Neutrophil (primary cell): ENCODE data around the gene SQSTM1.

ENCODE experiments used
- H3K27ac ChIP-seq: fragments of 200-600 bp; sonication (generic); 2 replicates; pipeline ENCODE4 v1.5.1; 2016; ENCODE audit warnings: mild to moderate bottlenecking, moderate library complexity
- H3K27me3 ChIP-seq: fragments of 200-600 bp; sonication (generic); 2 replicates; pipeline ENCODE4 v1.6.0; 2016; ENCODE audit warnings: mild to moderate bottlenecking
- H3K36me3 ChIP-seq: fragments of 200-600 bp; sonication (generic); 2 replicates; pipeline ENCODE4 v1.5.1; 2017
- H3K4me1 ChIP-seq, 2 experiments: fragments of 200-600 bp in 1 of 2; sonication (generic) in 1 of 2; 1 replicate in 1 of 2; 2 replicates in 1 of 2; pipeline versions ENCODE4 v1.5.1 to v1.6.1; 2013 to 2016; ENCODE audit warnings: low read depth in 1 of 2, low read length in 1 of 2, mild to moderate bottlenecking in 1 of 2, moderate library complexity in 1 of 2; ENCODE audit not compliant: control insufficient read depth in 1 of 2, insufficient read depth in 1 of 2
- H3K4me3 ChIP-seq, 2 experiments: fragments of 200-600 bp in 1 of 2; sonication (generic) in 1 of 2; 1 replicate in 1 of 2; 2 replicates in 1 of 2; pipeline ENCODE4 v1.5.1; 2013 to 2016; ENCODE audit warnings: low read depth in 1 of 2, low read length in 1 of 2, mild to moderate bottlenecking in 1 of 2, moderate library complexity in 1 of 2
- H3K9me3 ChIP-seq: fragments of 200-600 bp; sonication (generic); 2 replicates; pipeline ENCODE4 v1.5.1; 2016
- TF ChIP-seq, protein P1 (sequence below): fragments of 200-600 bp; sonication (generic); IDR thresholded peaks from 2 replicates; pipeline ENCODE4 v1.5.1; 2016; ENCODE audit warnings: antibody characterized with exemption

The SQSTM1 gene

DNA sequence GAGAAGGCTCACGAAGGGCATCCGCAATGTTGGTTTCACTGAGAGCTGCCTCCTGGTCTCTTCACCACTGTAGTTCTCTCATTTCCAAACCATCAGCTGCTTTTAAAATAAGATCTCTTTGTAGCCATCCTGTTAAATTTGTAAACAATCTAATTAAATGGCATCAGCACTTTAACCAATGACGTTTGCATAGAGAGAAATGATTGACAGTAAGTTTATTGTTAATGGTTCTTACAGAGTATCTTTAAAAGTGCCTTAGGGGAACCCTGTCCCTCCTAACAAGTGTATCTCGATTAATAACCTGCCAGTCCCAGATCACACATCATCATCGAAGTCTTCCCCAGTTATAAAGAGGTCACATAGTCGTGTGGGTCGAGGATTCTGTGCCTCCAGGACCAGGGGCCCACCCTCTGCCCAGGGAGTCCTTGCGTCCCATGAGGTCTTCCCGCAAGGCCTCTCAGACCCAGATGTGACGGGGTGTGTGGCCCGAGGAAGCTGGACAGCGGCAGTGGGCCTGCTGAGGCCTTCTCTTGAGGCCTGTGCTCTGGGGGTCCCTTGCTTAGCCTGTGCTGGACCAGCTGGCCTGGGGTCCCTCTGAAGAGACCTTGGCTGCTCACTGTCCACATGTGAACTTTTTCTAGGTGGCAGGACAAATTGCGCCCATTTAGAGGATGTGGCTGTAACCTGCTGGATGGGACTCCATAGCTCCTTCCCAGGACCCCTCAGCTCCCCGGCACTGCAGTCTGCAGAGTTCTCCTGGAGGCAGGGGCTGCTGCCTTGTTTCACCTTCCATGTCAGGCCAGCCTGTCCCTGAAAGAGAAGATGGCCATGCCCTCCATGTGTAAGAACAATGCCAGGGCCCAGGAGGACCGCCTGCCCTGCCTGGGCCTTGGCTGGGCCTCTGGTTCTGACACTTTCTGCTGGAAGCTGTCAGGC, 16.6 kb downstream of the SQSTM1 start:
- Histone ChIP-seq H3K9me3 (no peaks in the 10 kb centered on the region), H3K4me3 (no peak overlapping the region), H3K4me1 (no peaks in the 10 kb centered on the region), H3K27ac (peak overlapping the region; percentile 54), H3K36me3 (peaks cover 71% of the 10 kb centered on the region), H3K27me3 (no peaks in the 10 kb centered on the region)
- TF ChIP-seq, protein P1, sequence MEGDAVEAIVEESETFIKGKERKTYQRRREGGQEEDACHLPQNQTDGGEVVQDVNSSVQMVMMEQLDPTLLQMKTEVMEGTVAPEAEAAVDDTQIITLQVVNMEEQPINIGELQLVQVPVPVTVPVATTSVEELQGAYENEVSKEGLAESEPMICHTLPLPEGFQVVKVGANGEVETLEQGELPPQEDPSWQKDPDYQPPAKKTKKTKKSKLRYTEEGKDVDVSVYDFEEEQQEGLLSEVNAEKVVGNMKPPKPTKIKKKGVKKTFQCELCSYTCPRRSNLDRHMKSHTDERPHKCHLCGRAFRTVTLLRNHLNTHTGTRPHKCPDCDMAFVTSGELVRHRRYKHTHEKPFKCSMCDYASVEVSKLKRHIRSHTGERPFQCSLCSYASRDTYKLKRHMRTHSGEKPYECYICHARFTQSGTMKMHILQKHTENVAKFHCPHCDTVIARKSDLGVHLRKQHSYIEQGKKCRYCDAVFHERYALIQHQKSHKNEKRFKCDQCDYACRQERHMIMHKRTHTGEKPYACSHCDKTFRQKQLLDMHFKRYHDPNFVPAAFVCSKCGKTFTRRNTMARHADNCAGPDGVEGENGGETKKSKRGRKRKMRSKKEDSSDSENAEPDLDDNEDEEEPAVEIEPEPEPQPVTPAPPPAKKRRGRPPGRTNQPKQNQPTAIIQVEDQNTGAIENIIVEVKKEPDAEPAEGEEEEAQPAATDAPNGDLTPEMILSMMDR = no peak

DNA sequence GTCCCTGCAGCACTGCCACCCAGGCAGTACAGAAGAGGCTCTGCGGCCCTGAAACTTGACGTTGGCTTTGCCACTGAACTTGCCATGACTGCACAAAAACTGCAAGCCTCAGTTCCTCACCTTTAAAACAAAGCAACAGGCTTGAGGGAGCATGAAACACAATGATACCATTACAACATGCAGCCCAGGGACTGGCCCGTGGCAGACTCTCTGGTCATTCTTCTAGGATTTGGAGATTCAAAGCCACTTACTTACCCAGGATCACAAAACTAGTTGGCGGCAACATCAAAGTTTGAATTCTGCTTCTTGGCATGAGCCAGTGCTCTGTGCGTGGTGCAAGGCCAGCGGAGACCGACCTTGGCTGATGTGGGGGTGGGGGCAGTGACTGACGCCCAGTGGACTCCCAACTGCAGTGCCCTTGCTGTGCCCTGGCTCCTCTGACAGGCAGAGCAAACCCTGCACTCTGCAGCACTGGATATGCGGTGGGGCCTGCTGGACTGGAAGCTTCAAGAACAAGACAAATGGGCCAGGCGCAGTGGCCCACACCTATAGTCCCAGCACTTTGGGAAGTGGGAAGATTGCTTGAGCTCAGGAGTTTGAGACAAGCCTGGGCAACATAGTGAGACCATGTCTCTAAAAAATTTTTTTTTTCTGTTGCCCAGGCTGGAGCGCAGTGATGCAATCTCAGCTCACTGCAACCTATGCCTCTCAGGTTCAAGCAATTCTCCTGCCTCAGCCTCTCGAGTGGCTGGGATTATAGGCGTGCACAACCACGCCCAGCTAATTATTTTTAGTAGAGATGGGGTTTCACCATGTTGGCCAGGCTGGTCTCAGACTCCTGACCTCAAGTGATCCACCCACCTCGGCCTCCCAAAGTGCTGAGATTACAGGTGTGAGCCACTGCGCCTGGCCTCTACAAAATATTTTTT, 18.9 kb downstream of the SQSTM1 start:
- Histone ChIP-seq H3K4me1 (peaks cover 0 to 4% of the 10 kb centered on the region in 2 experiments), H3K4me3 (no peak overlapping the region), H3K27me3 (no peaks in the 10 kb centered on the region), H3K9me3 (no peaks in the 10 kb centered on the region), H3K27ac (no peak overlapping the region), H3K36me3 (peaks cover 51% of the 10 kb centered on the region)
- TF ChIP-seq, protein P1 = no peak

DNA sequence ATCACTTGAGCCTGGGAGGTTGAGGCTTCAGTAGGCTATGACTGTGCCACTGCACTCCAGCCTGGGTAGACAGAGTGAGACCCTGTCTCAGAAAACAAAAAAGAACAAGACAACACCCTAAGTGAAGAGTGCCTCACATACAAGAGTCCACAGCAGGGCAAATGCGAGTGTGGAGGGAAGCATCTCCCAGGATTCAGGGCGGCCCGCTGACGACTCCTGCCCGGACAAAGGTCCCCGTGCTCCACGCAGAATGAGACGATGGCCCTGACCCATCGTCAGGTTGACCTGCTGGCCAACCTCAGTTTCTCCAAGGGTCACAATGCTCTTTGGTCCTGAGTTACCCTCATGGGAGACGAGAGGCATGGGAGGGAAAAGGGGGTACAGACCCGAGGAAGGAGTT, 19.6 kb downstream of the SQSTM1 start:
- TF ChIP-seq, protein P1 = no peak
- Histone ChIP-seq H3K27me3 (no peaks in the 10 kb centered on the region), H3K36me3 (peaks cover 46% of the 10 kb centered on the region), H3K4me1 (peaks cover 0 to 4% of the 10 kb centered on the region in 2 experiments), H3K4me3 (no peak overlapping the region), H3K9me3 (no peaks in the 10 kb centered on the region), H3K27ac (no peak overlapping the region)

DNA sequence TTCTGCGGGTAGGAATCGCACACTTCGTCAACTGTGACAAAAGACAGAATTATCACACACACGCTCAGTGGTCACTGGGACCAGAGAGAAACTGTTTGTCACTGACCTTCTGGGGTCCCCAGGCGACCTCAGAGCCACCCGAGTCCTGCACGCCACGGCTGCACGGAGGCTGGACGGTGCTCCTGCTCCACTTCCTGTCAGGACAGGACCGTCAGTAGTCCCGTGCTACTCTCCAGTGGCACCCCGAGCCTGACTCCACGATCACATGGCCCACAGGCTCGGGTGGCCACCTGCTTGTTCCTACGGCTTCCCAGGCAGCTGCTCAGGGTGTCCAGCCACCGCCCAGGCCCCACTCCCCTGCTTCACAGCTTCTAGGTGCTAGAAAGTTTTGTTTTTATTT, 20.1 kb downstream of the SQSTM1 start:
- TF ChIP-seq, protein P1 = no peak

DNA sequence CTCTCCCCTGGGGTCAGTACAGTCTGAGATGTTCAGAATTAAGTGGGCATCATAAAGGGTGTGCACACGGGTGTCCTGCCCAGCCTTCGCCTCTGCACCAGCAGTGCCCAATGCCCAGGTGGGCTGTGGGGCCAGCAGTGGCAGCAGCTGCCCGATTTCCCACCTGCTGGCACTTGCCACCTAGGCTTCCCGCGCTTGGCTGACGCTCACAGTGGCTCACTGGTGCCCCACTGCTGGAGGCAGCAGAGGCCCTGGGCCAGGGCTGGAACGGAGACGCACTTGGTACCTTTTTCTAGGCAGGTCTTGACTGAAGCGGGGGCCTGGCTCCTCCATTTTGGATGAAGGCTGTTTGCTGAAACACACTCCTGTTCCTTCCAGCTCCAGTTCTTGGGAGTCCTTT, 20.9 kb downstream of the SQSTM1 start:
- TF ChIP-seq, protein P1 = no peak
- H3K4me1 ChIP-seq = peaks cover 0 to 4% of the 10 kb centered on the region in 2 experiments
- no peak overlapping the region for H3K27ac ChIP-seq
- H3K27me3 ChIP-seq = no peaks in the 10 kb centered on the region
- peaks cover 33% of the 10 kb centered on the region for H3K36me3 ChIP-seq
- H3K9me3 ChIP-seq = no peaks in the 10 kb centered on the region
- H3K4me3 ChIP-seq = no peak overlapping the region

More for the DNA sequence above, 20.1 kb downstream of the SQSTM1 start:
- Histone ChIP-seq H3K4me3 (no peak overlapping the region), H3K27me3 (no peaks in the 10 kb centered on the region), H3K9me3 (no peaks in the 10 kb centered on the region), H3K4me1 (peaks cover 0 to 4% of the 10 kb centered on the region in 2 experiments), H3K36me3 (peaks cover 42% of the 10 kb centered on the region), H3K27ac (no peak overlapping the region)
